Stimulated activated naive B cell treated with anti-CD40 and anti-IgM and Interleukin-4, amounts not matched to agents 10 μg/mL and 1 μg/mL and 100 μg/mL, for 72 hours (primary cell): ENCODE results near the gene POLN.

Experiments
- ATAC-seq, 2 donors: fragments of 150-1000 bp; cut with Tn5 transposase; replicated peaks; 2 replicates each; pipeline ENCODE4 v1.10.0; 2021; ENCODE audit warnings: moderate library complexity in 1 of 2
- DNase-seq: peaks from one replicate; pipeline ENCODE4 v3.0.0; 2021
- H3K27ac Mint-ChIP-seq: one replicate; pipeline ENCODE4 v1.8.0; 2022; ENCODE audit warnings: mild to moderate bottlenecking, mixed read lengths
- H3K27me3 Mint-ChIP-seq, 2 donors: one replicate each; pipeline ENCODE4 v1.8.0; 2022; ENCODE audit warnings: mixed read lengths in 2 of 2
- H3K36me3 Mint-ChIP-seq, 2 donors: one replicate each; pipeline ENCODE4 v1.8.0; 2022; ENCODE audit warnings: mixed read lengths in 2 of 2, mild to moderate bottlenecking in 1 of 2
- H3K4me1 Mint-ChIP-seq, 2 donors: one replicate each; pipeline ENCODE4 v1.8.0; 2022; ENCODE audit warnings: mixed read lengths in 2 of 2, mild to moderate bottlenecking in 1 of 2
- H3K4me3 Mint-ChIP-seq, 2 donors: one replicate each; pipeline ENCODE4 v1.8.0; 2022; ENCODE audit warnings: mild to moderate bottlenecking in 2 of 2, mixed read lengths in 2 of 2, moderate library complexity in 1 of 2
- H3K9me3 Mint-ChIP-seq, 2 donors: one replicate each; pipeline ENCODE4 v1.8.0; 2022; ENCODE audit warnings: mixed read lengths in 2 of 2, mild to moderate bottlenecking in 1 of 2

POLN gene

DNA sequence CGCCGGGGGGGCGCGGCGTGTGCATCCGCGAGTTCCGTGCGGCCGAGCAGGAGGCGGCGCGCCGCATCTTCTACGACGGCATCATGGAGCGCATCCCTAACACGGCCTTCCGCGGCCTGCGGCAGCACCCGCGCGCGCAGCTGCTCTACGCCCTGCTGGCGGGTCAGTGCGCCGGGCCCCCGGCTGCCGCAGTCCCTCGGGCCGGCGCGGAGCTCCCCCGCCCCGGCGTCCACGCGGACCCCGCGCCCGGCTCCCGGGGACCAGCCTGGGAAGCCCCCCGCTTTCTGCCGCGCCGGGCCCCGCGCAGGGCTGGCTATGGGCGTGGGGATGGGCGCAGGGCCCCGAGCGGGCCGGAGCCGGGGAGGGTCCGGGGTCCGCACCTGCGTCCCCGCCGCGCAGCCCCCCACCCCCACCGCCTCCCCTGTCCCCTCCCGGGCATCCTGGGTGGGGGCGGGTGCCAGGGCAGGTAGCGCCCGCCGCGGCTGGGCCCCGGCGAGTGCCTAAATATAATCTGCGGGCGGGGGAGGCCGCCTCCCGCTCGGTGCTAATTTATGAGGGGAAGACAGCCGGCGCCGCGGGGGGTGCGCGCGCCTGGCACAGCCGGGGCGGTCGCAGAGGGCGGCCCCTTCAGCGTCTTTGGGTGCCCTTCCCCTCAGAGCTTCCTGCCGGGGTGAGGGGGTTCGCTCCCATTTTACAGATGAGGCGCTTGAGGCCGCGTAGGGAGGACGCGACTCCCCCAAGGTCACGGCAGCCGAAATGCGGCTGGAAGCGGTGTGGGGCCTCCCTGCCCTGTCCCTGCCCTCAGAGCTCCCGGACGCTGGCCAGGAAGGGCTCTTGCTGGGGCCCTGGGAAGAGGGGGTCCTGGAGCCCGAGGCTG is 182.0 kb downstream of the POLN start:
- no peaks in the 10 kb centered on the region for H3K36me3 Mint-ChIP-seq
- H3K27me3 Mint-ChIP-seq = peaks cover 32 to 37% of the 10 kb centered on the region in 2 donors
- H3K4me3 Mint-ChIP-seq = peak overlapping the region in 1 of 2 donors; percentile 46
- no peaks in the 10 kb centered on the region for H3K9me3 Mint-ChIP-seq
- peak; percentile 40 to 55 for ATAC-seq
- no peak overlapping the region for H3K27ac Mint-ChIP-seq
- no peak for DNase-seq
- peaks cover 0 to 4% of the 10 kb centered on the region in 2 donors for H3K4me1 Mint-ChIP-seq

DNA sequence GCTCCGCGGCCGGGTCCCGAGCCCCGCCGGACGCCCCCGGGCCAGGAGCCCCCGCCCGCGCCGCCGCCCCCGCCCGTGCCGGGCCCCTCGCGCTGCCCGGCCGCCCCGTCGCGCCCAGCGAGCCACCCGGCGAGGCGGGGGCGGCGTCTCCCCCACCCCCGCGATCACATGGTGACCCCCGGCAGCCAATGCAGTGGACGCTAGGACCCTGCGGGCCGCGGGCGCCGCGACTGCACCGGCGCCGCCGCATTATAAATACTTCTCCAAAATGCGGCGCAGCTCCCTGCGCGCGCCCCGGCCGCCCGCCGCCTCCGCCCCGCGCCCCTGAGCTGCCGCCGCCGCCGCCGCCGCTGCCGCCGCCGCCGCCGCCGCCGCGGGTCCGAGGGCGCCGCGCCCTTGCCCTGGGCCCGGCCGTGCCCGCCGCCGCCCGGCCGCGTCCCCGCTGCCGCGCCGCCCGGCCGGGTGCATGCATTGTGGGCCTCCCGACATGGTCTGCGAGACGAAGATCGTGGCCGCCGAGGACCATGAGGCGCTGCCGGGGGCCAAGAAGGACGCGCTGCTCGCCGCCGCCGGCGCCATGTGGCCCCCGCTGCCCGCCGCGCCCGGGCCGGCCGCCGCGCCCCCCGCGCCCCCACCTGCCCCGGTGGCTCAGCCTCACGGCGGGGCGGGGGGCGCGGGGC is 182.7 kb downstream of the POLN start, which contains the start of gene NAT8L:
TSS of gene NAT8L (plus strand) at position 282 of the 680 bp plus-strand sequence. CDS start at position 467, 185 bp downstream.
- DNase-seq (no peak), ATAC-seq (peak; percentile 80 to 82)
- H3K4me3 Mint-ChIP-seq = peak within 1 kb of the TSS; percentile 50 to 65
- no peak within 1 kb of the TSS for H3K27ac Mint-ChIP-seq
- no peaks in the 10 kb centered on the region for H3K36me3 Mint-ChIP-seq
- H3K27me3 Mint-ChIP-seq = peaks cover 34 to 39% of the 10 kb centered on the region in 2 donors
- H3K9me3 Mint-ChIP-seq = no peaks in the 10 kb centered on the region
- no peaks in the 10 kb centered on the region for H3K4me1 Mint-ChIP-seq

DNA sequence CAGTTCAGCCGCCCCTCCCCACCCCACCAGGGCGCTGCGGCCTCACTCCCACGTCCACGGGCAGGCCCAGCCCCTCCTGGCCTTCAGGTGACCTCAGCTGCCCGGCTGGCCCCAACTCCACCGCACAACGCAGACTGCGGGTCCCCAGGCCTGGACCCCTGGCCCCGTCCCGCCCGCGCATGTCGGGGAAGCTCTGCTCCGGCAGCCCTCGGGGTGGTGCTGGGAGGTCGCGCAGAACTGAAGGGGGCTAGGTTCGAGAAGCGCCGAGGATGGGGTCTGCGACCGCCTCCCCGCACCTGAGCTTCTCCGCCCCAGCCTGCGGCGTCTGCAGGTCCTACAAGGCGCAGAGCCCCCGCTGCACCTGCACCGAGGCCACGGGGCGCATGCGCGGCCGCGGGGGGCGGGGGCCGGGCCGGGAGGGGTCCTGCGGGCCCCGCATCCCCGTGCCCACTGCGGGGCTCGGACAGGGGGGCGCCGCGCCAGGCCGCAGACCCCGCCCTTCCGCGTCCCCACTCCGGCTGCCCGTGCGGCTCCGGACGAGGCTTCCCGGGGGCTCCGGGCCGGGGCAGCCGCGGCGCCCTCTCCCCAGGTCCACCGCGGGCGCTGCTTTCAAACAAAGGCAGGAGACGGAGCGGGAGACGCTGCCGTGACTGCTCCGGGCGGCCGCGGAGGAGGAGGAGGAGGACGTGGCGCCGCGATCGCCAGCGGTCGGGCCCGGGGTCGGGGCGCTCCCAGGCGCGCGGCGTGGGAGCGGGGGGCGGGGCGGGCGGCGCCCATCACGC is 183.5 kb downstream of the POLN start:
- H3K4me3 Mint-ChIP-seq = peak overlapping the region; percentile 43 to 48
- ATAC-seq = peak; percentile 40 to 46
- H3K27me3 Mint-ChIP-seq = peaks cover 37 to 43% of the 10 kb centered on the region in 2 donors

DNA sequence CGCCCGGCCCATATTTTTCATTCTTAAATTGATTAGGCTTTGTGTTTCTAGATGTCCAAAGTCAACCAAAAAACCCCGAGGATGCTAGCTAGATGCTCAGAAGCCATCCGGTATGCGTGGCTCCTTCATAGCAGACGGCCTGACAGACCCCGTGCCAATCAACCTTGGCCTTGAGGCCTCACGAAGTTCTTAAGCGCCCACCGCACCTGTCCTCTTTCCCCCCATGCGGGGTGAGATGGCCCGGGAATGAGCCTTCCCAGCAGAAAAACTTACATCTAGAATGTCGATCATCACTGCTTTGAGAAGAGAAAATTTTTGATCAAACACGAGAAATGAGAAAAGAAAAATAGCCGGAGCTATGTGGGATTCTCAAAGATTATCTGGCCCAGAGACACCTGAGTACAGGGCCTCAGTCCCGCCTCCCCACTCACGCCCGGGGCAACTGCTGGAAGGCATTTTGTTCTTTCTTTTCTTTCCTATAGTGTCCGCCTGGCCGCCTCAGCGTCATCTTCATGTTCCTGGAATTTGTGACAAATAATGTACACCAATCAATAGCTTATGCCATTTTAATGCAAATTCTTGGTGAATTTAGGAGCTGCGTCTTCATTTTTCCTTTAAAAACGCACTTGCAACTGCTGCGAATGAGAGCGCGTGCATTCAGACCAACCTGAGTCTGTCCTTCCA is 184.4 kb downstream of the POLN start:
- Mint-ChIP-seq H3K27me3 (peaks cover 43 to 47% of the 10 kb centered on the region in 2 donors), H3K27ac (no peak overlapping the region), H3K9me3 (no peaks in the 10 kb centered on the region), H3K4me1 (no peaks in the 10 kb centered on the region), H3K36me3 (no peaks in the 10 kb centered on the region), H3K4me3 (no peak overlapping the region)
- DNase-seq = no peak
- ATAC-seq = no peak

More for the DNA sequence above, 183.5 kb downstream of the POLN start:
- no peaks in the 10 kb centered on the region for H3K4me1 Mint-ChIP-seq
- no peaks in the 10 kb centered on the region for H3K36me3 Mint-ChIP-seq
- no peak overlapping the region for H3K27ac Mint-ChIP-seq
- H3K9me3 Mint-ChIP-seq = no peaks in the 10 kb centered on the region
- no peak for DNase-seq

DNA sequence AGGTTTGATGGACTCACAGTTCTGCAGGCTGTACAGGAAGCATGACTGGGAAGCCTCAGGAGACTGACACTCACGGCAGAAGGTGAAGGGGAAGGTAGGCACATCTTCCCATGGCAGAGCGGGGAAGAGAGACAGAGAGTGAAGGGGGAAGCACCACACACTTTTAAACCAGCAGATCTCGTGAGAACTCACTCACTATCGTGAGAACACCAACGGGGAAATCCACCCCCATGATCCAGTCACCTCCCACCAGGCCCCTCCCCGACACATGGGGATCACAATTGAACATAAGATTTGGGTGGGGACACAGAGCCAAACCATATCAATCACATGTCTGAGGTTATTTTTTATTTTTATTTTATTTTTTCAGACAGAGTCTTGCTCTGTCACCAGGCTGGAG is 187.7 kb downstream of the POLN start:
- Mint-ChIP-seq H3K9me3 (no peaks in the 10 kb centered on the region), H3K4me1 (no peaks in the 10 kb centered on the region), H3K4me3 (peak overlapping the region in 1 of 2 donors; percentile 42), H3K27me3 (peaks cover 50 to 51% of the 10 kb centered on the region in 2 donors), H3K36me3 (no peaks in the 10 kb centered on the region), H3K27ac (no peak overlapping the region)
- ATAC-seq (no peak), DNase-seq (no peak)

DNA sequence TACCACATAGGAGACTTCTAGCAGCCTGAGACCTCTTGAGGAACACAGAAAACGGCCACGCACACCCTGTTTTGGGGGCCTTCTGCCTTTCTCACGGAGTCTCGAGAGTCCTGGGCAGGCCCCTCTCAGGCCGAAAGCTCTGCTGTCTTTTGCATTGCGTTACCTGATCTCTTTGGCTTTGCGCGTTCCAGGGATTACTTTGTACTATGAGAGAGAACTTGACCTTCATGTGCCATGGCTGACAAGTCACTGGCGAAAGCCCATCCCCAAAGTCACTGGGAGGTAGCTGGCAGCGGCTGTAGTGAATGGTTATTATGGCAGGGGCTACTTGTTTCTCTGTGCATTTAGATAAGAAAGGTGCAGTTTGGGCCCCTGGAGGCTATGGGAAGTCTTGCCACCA is 190.8 kb downstream of the POLN start:
- ATAC-seq = no peak
- no peaks in the 10 kb centered on the region for H3K36me3 Mint-ChIP-seq
- DNase-seq = no peak
- H3K9me3 Mint-ChIP-seq = no peaks in the 10 kb centered on the region
- H3K4me3 Mint-ChIP-seq = no peak overlapping the region
- no peak overlapping the region for H3K27ac Mint-ChIP-seq
- peaks cover 52 to 60% of the 10 kb centered on the region in 2 donors for H3K27me3 Mint-ChIP-seq
- H3K4me1 Mint-ChIP-seq = no peaks in the 10 kb centered on the region

DNA sequence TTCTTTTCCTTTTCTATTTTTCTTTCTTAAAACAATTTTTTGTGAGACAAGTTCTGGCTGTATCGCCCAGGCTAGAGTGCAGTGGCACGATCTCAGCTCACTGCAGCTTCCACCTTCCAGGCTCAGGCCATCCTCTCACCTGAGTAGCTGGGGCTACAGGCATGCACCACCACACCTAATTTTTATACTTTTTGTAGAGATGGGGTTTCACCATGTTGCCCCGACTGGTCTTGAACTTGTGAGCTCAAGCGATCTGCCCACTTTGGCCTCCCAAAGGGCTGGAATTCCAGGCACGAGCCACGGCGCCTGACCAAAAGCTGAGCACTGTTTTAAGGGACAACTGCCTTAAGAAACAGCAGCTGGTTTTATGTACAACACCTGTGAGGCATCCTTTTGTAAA is 192.1 kb downstream of the POLN start:
- H3K9me3 Mint-ChIP-seq = no peaks in the 10 kb centered on the region

DNA sequence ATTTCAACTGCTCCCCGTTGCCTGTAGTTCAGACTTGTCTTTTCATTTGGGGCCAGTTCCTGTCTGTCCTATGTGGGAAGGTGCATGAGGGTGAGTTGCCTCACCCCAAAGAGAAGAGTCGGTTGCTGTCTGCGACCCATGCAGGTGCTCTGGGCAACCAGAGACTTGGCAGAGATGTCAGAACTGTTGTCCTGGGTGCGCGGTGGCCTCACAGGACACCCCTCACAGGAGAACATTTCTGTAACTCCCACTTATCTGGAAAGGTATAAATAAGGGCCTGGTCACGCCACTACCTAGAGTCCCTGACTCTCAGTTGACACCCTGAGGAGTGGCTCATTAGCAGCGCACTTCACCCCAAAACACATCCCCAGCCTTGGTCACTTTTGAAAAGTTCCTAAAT is 192.5 kb downstream of the POLN start:
- Mint-ChIP-seq H3K4me3 (no peak overlapping the region), H3K27me3 (peaks cover 58 to 69% of the 10 kb centered on the region in 2 donors), H3K36me3 (peaks cover 6% of the 10 kb centered on the region in 2 donors), H3K27ac (no peak overlapping the region), H3K9me3 (no peaks in the 10 kb centered on the region), H3K4me1 (peaks cover 0 to 5% of the 10 kb centered on the region in 2 donors)
- DNase-seq (no peak), ATAC-seq (no peak)

More for the DNA sequence above, 192.1 kb downstream of the POLN start:
- Mint-ChIP-seq H3K4me3 (no peak overlapping the region), H3K27ac (no peak overlapping the region), H3K4me1 (peaks cover 0 to 5% of the 10 kb centered on the region in 2 donors), H3K27me3 (peaks cover 58 to 66% of the 10 kb centered on the region in 2 donors), H3K36me3 (peaks cover 3% of the 10 kb centered on the region in 2 donors)
- ATAC-seq = no peak
- DNase-seq = no peak

DNA sequence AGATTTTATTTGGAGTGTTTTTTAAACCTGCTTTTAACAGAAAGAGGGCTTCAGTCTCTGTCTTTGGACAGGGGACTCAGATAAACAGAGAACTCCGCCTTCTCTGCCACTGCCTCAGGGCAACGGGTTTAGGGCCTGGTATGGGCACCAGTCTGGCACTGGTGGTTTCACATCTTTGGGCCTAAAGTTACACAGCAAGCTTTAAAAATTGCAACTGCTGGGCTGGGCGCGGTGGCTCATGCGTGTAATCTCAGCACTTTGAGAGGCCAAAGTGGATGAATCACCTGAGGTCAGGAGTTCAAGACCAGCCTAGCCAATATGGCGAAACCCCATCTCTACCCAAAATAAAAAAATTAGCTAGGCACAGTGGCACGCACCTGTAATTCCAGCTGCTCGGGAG is 193.1 kb downstream of the POLN start:
- DNase-seq (no peak), ATAC-seq (no peak)
- Mint-ChIP-seq H3K27ac (no peak overlapping the region), H3K9me3 (no peaks in the 10 kb centered on the region), H3K4me3 (no peak overlapping the region), H3K4me1 (peaks cover 0 to 5% of the 10 kb centered on the region in 2 donors), H3K36me3 (peaks cover 10% of the 10 kb centered on the region in 2 donors), H3K27me3 (peaks cover 53 to 68% of the 10 kb centered on the region in 2 donors)

DNA sequence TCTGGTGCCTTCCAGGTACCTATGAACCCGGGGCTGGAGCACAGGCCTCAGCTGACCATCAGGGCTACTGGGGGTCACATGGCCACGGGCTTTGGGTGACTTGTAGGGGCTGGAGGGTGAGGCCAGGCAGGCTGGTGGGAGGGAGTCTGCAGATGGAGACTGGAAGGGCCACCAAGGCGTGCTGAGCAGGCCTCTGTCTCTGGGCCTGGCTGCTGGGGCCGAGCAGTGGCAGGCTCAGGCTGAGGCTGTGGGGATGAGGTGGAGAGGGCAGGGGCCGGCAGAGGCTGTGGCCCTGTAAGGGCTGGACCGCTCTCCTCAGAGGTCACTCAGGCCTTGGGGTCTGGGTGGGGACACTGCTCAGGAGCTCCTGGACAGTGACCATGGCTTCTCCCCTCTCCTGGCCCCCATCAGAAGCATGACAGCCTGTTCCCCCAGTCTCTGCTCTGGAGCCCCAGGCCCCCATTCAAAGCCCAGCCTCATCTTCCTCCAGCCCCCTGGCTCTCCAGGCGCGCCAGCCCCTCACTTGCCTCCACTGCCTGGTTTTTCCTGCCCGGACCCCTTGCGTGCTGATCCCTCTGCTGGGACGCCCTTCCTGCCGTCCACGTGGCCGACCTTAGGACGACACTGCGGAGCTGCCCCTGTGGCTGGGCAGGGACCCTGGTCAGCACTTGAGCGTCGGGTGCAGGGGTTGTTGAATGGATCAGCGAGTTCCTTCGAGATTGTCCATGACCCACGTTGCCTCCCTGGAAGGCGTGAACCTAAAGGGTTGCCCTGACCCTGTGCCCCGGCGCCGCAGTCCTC is 193.9 kb downstream of the POLN start:
- peaks cover 10% of the 10 kb centered on the region in 2 donors for H3K36me3 Mint-ChIP-seq
- peaks cover 52 to 67% of the 10 kb centered on the region in 2 donors for H3K27me3 Mint-ChIP-seq
- DNase-seq = no peak
- H3K4me3 Mint-ChIP-seq = no peak overlapping the region
- H3K27ac Mint-ChIP-seq = no peak overlapping the region
- ATAC-seq = no peak
- H3K9me3 Mint-ChIP-seq = no peaks in the 10 kb centered on the region
- H3K4me1 Mint-ChIP-seq = peaks cover 0 to 5% of the 10 kb centered on the region in 2 donors

DNA sequence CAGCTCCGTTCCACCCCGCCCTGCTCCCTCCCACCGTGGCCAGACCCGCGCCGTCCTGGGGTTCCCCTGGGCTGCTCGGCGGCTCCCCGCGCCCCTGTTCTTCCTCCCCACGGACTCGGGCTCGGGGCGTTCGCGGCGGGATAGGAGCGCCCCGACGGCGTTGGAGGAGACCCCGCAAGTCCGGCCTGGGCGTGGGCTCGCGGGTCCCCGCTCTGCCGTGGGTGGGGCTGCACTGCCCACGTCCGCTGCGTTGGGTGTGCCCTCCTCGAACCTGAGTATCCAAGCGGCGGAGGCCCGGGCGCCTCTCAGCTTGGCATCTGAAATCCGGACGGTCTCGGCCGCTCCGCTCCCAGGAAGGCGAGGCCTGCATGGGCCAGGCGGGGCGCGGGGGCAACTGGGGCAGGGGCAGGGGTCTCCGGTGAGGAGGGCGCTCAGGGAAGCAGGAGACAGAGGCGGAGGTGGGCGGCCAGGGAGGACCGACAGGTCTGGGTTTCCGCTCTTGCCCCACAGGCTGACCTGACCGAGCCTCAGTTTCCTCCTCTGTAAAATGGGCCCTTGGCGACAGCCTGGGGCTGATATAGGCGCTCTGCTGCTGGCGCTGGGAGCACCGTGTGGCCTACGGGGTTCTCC is 194.8 kb downstream of the POLN start:
- Mint-ChIP-seq H3K9me3 (no peaks in the 10 kb centered on the region), H3K36me3 (peaks cover 10% of the 10 kb centered on the region in 2 donors), H3K27me3 (peaks cover 45 to 61% of the 10 kb centered on the region in 2 donors), H3K4me3 (no peak overlapping the region), H3K4me1 (peaks cover 2 to 5% of the 10 kb centered on the region in 2 donors), H3K27ac (no peak overlapping the region)
- ATAC-seq (no peak), DNase-seq (no peak)

DNA sequence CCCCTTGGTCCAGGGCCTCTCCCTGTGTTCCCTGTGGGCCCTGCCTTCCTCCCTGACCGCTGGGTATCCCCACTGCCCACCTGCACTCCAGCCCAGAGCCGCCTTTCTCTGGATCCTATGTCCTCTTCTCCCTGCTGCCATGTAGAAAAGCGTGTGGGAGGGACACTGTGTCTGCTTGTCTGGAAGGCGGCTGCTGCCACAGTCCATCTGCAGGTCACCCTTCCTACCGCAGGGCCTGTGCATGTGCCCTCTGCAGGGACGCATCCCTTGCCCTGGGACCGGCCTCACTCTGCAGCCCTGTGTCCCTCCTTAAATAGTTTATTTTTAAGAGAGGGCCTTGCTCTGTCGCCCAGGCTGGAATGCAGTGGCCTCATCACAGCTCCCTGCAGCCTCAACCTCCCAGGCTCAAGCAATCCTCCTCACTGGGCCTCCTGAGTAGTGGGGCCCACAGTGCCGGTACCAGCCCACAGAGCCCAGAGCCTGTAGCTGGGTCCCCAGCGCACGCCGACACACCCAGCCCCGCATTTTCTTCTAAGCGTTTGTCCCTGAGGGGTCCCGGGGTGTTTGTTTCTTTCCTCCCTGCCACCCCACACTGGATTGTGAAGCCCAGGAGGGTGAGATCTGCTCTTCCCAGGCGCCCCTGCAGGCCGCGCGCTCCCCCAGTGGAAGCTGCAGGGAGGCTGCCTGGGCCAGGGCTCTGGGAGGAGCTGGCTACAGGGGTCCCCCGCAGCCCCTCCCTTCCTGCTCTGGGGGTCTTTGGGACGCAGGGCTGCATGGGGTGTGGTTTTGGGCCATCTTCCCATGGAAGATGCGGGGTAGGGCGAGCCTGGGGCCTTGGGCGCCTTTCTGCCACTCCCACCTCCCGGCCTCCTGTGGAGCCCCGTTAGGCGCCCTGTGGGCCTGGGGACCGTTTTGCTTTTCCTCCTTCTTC is 195.6 kb downstream of the POLN start:
- Mint-ChIP-seq H3K36me3 (peaks cover 10% of the 10 kb centered on the region in 2 donors), H3K27ac (no peak overlapping the region), H3K4me3 (no peak overlapping the region), H3K4me1 (peaks cover 4 to 11% of the 10 kb centered on the region in 2 donors), H3K9me3 (no peaks in the 10 kb centered on the region), H3K27me3 (peaks cover 39 to 60% of the 10 kb centered on the region in 2 donors)
- no peak for DNase-seq
- ATAC-seq = no peak
